GM21723 (cell line): ENCODE measurements around the gene PXYLP1.

ENCODE experiments used
- ATAC-seq: cut with Tn5 transposase; IDR thresholded peaks from one replicate; pipeline ENCODE4 v1.9.1; 2021; ENCODE audit warnings: mild to moderate bottlenecking, moderate library complexity; ENCODE audit not compliant: unreplicated experiment

PXYLP1 gene

DNA sequence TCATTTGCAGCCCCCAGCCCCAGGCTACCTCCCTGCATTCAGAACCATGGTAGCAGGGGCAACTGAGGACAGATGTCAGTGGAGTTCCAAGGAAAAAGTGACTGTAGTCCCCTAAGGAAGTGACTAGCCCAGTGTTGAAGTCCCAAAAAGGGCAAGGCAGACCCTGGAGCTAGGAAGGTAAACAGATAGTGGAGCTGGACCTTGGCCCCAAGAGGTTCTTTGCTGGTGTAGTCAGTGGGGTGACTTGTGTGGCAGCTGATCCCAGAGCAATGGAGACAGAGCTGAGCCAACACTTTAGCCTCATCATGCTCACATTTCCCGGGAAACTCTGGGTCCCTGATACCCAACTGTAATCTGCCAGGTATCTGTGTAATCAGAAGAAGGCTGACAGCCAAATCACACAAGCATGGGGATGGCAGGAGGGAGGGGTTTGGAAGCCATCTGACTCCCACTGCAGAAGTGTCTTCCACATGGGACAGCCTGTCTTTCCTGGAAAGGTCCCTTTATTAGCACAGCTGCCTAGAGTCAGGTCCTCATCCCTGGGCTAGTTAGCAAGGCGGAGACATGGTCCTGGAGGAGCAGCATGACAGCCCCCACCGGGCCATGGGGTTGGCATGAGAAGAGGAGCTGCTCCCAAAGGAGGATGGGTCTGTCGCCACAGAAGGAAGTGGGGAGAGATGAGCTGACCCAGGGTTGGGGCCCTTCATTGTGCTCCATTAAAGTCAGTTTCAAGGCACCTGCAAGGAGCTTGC lies 39.8 kb downstream of the PXYLP1 start:
- no peak for ATAC-seq

GRCh38 chr3:141272906-141273662 lies 41.5 kb downstream of the PXYLP1 start:
- no peak for ATAC-seq

- ATAC-seq = no peak
These were observed 42.2 kb downstream of the PXYLP1 start for GRCh38 chr3:141273700-141274410.

DNA sequence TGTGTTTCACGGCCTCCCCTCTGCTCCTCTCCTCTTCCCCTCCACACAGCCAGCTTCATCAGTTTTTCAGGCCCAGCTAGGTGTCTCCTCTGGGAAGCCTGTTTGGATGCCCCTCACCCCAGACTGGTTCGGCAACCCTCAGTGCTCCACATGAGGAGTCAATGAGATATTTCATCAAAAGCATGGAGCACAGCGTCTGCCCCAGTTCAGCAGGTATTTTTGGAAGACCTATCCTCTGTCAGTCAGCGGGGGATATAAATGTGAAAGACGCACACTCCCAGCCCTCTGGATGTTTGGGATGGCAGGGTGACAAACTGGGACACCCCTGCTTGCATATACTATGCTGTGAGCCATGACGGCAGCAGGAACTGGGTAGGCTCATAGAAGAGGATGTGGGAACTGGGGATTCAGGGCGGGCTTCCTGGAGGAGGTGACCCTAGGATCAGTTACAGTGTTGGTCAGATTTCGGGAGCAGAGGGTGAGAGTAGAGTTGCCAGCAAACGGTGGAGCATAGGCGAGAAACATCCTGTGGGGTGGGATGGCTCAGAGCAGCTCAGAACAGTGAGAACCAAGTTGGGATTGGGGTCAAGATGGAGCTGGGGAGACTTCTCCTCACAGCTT lies 42.9 kb downstream of the PXYLP1 start:
- no peak for ATAC-seq

DNA sequence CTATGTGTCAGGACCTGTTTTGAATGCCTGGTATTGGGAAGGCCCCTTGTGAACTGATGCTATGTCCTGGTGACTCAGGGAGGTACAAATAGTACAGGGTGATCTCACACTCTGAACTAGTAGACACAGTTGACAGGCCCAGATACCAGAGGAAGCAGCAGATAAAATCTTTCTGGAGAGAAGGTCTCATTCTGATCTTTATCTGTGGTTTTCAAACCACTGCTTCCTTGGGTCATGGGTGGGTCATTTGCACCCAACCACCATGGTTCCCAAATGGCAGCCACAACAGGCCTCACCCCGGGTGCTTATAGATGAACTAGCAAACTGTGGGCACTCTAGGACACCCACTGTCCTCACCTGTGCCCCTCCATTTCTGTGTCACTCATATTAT lies 43.4 kb downstream of the PXYLP1 start:
- no peak for ATAC-seq

GRCh38 chr3:141275511-141275910 lies 43.9 kb downstream of the PXYLP1 start:
- ATAC-seq = no peak

- no peak for ATAC-seq
These were observed 44.3 kb downstream of the PXYLP1 start for GRCh38 chr3:141275973-141276372.

DNA sequence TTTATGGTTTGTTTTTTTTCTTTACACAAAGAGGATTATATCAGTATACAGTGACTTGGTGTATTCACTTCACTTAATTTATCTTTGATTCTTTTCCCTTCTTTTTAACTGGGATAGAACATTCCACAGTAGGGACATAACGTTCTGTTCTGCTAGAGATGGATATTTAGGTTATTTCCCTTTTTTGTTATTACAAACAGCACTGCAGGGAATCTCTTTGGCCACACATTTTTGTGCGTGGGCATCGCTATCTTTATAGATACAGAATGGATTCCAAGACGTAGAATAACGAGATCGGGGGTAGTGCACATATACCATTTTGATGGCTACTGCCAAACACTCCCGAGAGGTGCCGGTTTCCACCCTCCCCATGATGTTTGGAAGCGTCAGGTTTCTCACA lies 44.8 kb downstream of the PXYLP1 start:
- ATAC-seq = no peak

DNA sequence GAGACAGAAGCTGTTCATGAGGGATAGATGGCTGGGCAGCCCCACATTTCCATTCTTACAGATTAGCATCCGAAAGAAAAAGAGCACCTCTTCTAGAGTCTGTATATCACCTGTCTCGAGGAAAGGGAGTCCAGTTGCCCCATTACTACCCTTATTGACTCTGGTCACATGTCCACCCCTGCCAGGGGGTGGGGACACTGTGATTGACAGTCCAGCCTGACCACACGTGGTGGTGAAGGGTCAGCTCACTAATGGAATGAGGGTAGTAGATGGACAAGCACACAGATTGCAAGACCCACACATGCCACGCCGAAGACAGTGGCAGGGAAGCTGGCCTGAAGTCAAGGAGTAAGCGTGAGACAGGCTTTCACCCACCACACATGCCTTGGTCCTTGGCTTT lies 45.8 kb downstream of the PXYLP1 start:
- no peak for ATAC-seq

GRCh38 chr3:141278196-141279076 lies 46.8 kb downstream of the PXYLP1 start:
- no peak for ATAC-seq

DNA sequence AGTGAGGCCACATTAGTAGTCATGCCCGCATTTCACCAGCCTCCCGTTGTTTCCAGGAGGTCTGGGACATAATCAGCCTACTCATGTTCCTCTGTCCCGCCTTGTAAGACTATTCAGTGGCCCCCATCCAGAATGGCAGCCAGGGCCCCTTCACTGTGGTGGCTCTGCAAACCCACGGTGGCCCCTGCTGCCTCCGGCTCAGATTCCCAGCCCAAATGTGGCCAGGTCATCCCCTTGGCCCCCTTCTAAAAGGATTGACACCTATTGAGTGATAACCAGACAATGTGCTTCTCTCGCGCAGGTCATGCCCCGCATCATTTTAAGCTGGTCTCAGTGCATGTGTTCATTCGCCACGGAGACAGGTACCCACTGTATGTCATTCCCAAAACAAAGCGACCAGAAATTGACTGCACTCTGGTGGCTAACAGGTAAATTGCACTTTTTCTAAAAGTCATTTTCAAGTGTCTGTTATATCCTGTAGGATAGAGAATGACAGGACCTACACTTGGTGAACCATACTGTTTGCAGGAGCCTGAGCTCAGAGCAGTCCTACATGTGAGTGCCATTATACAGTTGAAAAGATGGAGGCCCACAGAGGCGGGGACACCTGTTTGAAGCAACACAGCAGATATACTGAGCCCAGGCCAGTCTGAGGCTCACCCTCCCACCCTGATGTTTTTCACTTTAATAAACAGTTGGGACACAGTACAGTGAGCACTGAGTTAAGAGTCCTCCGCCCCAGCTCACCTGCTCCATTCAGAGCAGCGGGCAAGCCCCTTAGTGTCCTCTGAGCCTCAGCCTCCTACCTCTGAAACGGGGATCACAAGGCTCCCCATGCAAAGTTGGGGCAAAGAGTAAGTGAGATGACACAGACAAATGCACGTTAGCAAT lies 47.7 kb downstream of the PXYLP1 start:
- ATAC-seq = peak; percentile 85

GRCh38 chr3:141280086-141280485 lies 48.5 kb downstream of the PXYLP1 start:
- no peak for ATAC-seq

- ATAC-seq = no peak
These were observed 49.1 kb downstream of the PXYLP1 start for GRCh38 chr3:141280690-141281089.

- no peak for ATAC-seq
These were observed 53.9 kb downstream of the PXYLP1 start for GRCh38 chr3:141285570-141285969.

DNA sequence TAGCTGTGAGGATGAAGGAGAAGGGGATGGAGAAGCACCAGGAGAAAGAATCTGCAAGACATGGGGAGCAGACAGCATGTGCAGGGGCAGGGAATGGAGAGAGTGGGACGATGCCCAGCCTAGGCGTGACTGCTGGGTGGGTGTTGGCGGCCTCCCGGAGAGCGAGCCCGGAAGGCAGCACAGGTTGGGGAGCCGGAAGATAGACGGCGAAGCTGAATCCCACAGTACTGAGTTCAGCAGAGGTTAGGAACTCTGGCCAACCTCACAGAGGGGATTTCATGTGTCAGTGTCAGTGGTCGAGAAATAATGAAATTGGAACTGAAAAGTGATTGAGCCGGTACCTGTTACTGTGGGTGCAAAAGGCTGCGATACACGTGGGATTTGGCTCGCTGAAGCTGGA lies 55.2 kb downstream of the PXYLP1 start:
- ATAC-seq = no peak

DNA sequence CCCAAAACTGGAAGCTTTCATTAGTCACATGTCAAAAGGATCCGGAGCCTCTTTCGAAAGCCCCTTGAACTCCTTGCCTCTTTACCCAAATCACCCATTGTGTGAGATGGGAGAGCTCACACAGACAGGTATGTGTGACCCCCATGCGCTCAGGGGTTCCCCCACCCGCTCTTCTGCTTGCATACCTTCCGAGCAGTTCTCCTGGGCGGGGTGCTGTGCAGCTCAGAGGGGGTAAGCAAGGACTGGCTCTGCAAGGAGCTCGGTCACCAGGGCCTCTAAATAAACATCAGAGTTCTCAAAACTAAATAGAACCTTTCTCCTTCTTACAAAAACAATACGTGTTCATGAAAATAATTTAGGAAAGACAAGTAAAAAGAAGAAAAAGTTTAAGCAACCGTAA lies 55.7 kb downstream of the PXYLP1 start:
- ATAC-seq = no peak

DNA sequence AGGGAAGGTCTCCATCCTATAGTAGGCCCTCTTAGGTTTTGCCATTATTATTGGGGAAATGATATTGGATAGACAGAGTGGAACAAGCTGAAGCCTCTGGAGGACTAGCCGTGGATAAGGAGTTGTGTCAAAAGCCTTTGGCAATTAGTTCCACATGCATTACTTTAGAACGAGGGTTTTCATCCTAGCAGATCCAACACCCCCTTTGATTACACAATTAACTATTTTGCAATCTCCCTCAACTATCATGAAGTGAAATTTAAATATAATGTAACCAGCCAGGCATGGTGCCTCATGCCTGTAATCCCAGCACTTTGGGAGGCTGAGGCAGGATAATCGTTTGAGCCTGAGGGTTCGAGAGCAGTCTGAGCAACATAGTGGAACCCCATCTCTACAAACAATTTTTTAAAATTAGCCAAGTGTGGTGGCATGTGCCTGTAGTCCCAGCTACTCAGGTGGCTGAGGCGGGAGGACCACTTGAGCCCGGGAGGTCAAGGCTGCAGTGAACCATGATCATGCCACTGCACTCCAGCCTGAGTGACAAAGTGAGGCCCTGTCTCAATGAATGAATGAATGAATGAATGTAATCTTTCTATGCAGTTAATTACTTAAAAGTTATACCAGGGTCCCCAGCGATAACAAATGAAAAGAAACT lies 56.8 kb downstream of the PXYLP1 start:
- ATAC-seq = no peak

GRCh38 chr3:141289228-141289772 lies 57.7 kb downstream of the PXYLP1 start:
- ATAC-seq = no peak
